ENCODE measurements around the gene GFY.

GFY gene, protein sequence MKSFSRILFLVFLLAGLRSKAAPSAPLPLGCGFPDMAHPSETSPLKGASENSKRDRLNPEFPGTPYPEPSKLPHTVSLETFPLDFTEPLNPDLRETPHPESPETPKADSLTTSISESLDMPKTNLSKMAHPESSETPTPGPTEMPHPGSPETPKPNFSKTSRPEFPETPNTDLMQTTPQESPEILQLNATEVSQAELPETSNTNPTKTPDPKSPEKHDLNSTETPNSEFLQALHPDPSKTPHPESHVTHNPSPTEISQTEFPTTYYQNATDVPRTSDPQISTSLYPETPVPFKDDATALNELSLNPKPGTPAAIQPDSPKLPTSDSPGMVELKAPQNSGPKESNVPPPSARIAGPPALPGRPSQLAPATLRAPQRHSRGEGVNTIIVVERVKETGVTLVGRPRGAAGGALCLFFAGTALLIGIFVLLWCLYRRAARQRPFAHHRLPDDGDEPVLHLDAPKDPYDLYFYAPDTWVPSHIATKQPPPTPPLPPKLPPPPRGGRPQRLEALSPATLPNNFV

DNA sequence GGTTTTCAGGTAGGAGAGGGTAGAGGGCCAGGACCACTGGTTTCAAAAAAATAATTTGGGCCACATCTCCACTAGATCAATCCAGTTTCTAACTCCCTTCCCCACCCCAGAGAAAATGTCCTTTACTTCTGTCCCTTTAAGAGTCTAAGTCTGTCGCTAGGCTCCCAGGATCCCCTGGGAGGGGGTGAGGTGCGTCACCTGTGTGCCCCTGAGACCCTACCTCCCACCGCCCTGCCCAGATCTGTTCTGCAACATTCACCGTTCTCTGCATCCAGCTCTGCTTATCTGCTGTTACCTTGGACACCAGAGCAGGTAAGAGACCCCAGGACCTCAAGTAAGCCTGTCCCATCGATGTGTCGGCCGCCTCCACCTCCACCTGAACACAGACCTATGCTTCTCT, at the start of gene GFY:
Gene GFY, plus strand, starts transcription at position 211 of the 400 bp plus-strand sequence. CDS start 1,043 bp downstream, outside the sequence.
- H3K27me3 Mint-ChIP-seq, result peaks cover 91% of the 10 kb centered on the region
- H3K27ac Mint-ChIP-seq, result no peak within 1 kb of the TSS
- H3K4me3 Mint-ChIP-seq, result no peak within 1 kb of the TSS
- peaks cover 57% of the 10 kb centered on the region for H3K4me1 Mint-ChIP-seq (ENCODE audit: low read depth)
- no peaks in the 10 kb centered on the region for H3K36me3 Mint-ChIP-seq (ENCODE audit: low read depth)
- no peaks in the 10 kb centered on the region for H3K9me3 Mint-ChIP-seq

DNA sequence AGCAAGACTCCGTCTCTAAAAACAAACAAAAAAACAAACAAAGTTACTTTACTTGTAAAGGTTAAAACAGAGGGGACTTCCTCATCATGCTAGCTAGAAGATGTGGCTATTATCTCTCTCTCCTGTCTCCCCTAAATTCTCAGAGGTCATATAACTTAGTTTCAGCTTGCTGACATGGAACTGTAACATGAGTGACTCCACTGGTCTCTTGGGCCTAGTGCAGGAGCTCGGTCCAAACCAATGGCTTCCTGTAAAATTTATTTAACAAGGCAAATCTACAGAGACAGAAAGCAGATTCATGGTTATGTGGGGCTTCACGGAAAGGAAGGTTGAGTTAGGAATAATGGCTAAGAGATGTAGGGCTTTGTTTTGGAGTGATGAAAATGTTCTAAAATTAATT, 46.7 kb upstream of the GFY start:
- peaks cover 4% of the 10 kb centered on the region for H3K36me3 Mint-ChIP-seq (ENCODE audit: low read depth)
- no peak overlapping the region for H3K4me3 Mint-ChIP-seq
- H3K27me3 Mint-ChIP-seq, result peaks cover 21% of the 10 kb centered on the region

DNA sequence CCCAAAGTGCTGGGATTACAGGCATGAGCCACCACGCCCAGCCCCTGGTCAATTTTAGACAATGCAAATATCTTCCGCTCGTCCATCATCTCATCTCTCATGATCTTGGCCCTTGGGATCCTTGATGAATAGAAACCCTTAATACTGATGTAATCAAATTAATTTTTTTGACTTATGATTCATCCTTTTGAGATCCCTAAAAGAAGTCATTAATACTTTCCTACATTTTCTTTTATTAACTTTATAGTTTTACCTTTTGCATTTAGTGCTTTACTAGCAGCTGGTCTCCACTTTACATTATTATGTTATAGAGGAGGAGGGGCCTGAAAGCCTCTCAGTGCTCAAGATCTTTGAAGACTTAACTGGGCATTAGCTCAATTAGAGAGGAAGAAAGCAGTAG, 44.8 kb upstream of the GFY start:
- Mint-ChIP-seq H3K4me3 (no peak overlapping the region), H3K9me3 (peaks cover 8% of the 10 kb centered on the region), H3K27me3 (peaks cover 25% of the 10 kb centered on the region), H3K36me3 (ENCODE audit: low read depth) (peaks cover 4% of the 10 kb centered on the region), H3K4me1 (ENCODE audit: low read depth) (no peaks in the 10 kb centered on the region), H3K27ac (no peak overlapping the region)

More for the DNA sequence above, 46.7 kb upstream of the GFY start:
- Mint-ChIP-seq H3K4me1 (ENCODE audit: low read depth) (no peaks in the 10 kb centered on the region), H3K9me3 (peaks cover 8% of the 10 kb centered on the region), H3K27ac (no peak overlapping the region)

DNA sequence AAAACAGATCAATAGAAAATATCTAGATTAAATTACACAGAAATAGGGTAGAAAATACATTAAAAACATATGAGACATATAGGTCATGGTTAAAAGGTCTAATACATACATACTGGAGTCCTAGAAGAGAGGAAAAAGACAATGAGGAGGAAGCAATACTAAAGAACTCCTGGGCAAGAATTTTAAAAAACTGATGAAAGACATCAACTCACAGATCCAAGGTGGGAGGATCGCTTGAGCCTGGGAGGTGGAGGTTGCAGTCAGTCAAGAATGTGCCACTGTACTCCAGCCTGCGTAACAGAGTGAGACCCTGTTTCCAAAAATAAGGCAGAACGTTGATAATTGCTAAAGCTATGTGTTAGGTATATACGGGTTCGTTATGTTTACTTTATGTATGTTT, 42.5 kb upstream of the GFY start:
- no peak overlapping the region for H3K27ac Mint-ChIP-seq
- H3K4me3 Mint-ChIP-seq, result no peak overlapping the region
- peaks cover 19% of the 10 kb centered on the region for H3K27me3 Mint-ChIP-seq
- H3K9me3 Mint-ChIP-seq, result peaks cover 8% of the 10 kb centered on the region
- H3K4me1 Mint-ChIP-seq (ENCODE audit: low read depth), result peaks cover 4% of the 10 kb centered on the region
- peaks cover 4% of the 10 kb centered on the region for H3K36me3 Mint-ChIP-seq (ENCODE audit: low read depth)

DNA sequence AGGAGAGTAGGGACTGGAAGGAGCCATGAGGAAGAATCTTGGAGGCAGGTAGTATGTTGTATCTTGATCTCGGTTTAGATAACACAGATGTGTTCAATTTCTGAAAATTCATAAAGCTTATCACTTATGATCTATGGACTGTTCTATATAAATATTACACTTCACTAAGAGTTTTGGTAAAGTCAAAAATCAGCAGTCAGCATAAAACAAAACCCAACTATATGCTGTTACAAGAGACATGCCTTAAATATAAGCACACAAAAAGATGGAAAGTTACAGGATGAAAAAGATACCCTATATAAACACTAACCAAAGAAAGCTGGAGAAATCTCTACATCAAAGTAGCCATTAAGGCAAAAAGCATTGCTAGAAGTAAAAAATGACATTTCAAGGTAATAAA, 41.6 kb upstream of the GFY start:
- peaks cover 16% of the 10 kb centered on the region for H3K27me3 Mint-ChIP-seq
- H3K4me3 Mint-ChIP-seq, result no peak overlapping the region
- H3K4me1 Mint-ChIP-seq (ENCODE audit: low read depth), result peaks cover 10% of the 10 kb centered on the region
- peaks cover 4% of the 10 kb centered on the region for H3K36me3 Mint-ChIP-seq (ENCODE audit: low read depth)
- peaks cover 8% of the 10 kb centered on the region for H3K9me3 Mint-ChIP-seq
- H3K27ac Mint-ChIP-seq, result no peak overlapping the region

DNA sequence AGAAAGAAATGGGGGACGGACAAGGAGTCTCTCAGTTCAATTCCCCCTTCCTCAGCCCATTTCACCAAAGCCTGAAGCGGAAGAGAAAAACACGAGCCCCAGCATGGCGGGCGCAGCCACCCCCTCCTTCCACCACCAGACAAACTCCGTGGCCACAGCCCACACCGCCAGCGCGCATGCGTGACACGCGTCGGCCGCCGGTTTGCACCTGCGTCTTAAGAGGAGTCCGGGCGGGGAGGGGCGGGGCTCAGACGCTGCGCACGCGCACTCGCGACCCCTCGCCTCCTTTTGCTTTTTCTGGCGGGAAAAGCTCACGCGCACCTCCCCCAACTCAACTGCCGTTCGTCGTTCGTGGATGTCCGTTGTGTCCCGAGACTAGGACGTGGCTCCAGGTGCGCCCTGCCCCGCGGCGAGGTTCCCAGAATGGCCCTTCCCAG, 37.2 kb upstream of the GFY start, which contains the start of gene KASH5:
Gene KASH5, plus strand, starts transcription at position 314 of the 437 bp plus-strand sequence. CDS start 2,635 bp downstream, outside the sequence.
- Mint-ChIP-seq H3K27ac (peak within 1 kb of the TSS; percentile 71), H3K27me3 (peaks cover 10% of the 10 kb centered on the region), H3K9me3 (no peaks in the 10 kb centered on the region), H3K36me3 (ENCODE audit: low read depth) (no peaks in the 10 kb centered on the region), H3K4me1 (ENCODE audit: low read depth) (peaks cover 18% of the 10 kb centered on the region), H3K4me3 (peak within 1 kb of the TSS; percentile 65)

DNA sequence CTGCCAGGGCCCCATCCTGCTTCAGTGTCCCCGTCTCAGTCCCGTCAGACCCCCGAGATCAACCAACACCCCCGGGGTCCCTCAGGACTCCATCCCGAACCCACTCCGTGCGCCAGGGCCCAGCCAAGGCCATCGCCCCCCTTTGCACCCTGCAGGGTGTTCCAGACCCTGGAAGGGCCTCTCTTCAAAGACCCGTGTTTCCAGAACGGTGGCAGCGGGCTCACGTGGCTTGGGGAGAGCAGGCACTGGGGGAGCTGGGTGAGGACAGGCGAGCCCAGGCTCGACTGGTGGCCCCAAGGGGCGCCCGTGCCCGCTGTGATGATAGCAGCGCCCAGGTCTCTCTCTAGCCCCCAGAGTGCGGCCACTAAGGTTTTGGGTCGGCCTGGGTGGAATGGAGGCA, 35.8 kb upstream of the GFY start:
- no peak overlapping the region for H3K27ac Mint-ChIP-seq
- no peaks in the 10 kb centered on the region for H3K36me3 Mint-ChIP-seq (ENCODE audit: low read depth)
- peaks cover 4% of the 10 kb centered on the region for H3K27me3 Mint-ChIP-seq
- H3K4me3 Mint-ChIP-seq, result no peak overlapping the region
- H3K9me3 Mint-ChIP-seq, result no peaks in the 10 kb centered on the region
- peaks cover 18% of the 10 kb centered on the region for H3K4me1 Mint-ChIP-seq (ENCODE audit: low read depth)

DNA sequence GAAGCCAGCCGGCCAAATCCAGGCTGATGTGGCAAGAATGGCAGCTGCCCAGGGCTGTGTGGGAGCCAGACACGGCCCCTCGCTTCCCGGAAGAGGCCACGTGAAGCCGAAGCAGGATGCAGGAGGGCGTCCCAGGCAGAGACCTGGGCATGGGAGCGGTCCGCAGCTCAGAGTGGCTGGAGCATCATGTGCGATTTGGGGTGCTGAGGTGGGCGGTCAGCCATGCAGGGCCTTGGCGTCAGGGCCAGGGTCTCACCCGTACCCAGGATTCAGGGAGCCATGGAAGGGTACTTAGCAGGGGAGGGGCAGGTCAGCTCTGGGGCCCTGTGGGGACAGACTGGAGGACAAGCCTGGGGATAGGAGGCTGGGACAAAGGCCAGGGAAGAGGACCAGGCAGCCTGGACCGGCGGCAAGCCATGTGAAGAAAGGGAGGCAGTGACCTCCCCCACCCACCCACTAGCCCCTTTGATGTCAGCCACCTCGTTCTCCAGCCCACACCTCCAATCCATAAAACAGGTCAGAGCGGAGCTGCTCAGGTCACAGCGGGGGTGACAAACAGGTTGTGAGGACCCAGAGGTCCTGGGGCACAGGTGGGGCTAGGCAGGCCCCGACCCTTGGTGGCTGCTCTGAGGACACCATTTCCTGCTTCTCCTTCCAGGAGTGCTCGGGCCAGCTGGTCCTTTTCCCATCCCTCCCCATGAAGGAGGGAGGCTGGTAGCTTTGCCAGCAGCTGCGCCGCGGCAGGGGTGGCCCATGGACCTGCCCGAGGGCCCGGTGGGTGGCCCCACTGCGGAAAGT, 34.9 kb upstream of the GFY start:
- peaks cover 4% of the 10 kb centered on the region for H3K27me3 Mint-ChIP-seq
- no peak overlapping the region for H3K27ac Mint-ChIP-seq

DNA sequence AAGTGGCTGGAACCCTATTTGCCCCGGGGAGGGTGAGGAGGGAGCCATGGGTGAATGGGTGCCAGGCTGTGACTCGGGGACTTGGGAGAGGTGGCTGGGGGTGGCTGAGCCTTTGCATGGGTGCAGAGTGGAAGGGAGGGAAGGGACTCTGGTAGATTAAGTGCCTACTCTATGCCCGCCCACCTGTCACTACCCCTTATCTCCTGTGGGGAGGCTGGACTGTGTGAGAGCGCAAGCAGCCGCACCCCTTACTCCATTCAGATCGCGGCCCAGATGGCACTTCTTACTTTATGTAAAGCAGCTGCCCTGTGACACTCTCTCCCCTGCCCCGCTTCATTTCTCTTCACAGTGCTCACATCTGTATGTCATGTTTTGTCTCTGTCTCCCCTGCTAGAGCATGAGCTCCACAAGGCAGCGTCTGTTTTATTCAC, 34.2 kb upstream of the GFY start:
- Mint-ChIP-seq H3K36me3 (ENCODE audit: low read depth) (no peaks in the 10 kb centered on the region), H3K9me3 (no peaks in the 10 kb centered on the region), H3K27me3 (peaks cover 4% of the 10 kb centered on the region), H3K27ac (no peak overlapping the region), H3K4me3 (no peak overlapping the region), H3K4me1 (ENCODE audit: low read depth) (peaks cover 18% of the 10 kb centered on the region)

More for the DNA sequence above, 34.9 kb upstream of the GFY start:
- Mint-ChIP-seq H3K9me3 (no peaks in the 10 kb centered on the region), H3K4me1 (ENCODE audit: low read depth) (peaks cover 18% of the 10 kb centered on the region), H3K36me3 (ENCODE audit: low read depth) (no peaks in the 10 kb centered on the region), H3K4me3 (no peak overlapping the region)

DNA sequence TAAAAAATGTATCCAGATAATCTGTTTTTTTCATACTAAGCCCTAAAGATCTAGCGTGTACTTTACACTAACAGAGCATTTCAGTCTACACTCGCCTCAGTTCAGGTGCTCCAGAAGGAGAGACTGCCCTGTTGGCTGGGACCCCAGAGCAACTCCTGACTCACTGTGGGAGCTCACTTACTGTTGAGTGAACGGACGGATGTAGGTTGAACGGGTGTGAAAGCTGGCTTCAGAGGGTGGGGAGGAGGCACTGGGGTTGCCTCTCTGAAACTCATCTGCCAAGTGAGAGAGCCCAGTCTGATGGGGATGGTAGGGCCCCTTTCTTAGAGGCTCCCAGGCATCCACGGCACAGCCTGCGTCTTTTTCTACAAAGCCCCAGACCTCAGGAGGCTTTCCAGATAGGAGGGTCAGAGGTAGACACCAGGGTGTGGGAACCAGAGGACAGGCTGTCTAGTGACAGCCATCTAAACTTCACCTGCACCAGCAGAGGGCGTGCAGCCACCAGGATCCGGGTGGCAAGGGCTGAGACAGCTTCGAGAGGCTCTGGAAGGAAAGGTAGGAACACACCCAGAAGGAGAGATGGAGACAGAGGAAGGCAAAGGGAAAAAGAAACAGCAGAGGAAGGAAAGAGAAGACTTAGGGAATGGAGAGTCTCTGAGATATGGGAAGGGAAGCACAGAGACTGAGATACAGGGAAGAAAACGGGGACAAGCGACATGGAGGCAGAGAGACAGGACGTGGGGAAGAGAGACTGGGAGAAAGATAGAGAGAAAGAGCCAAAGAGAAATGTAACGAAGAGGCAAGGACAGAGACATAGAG, 33.4 kb upstream of the GFY start:
- Mint-ChIP-seq H3K4me1 (ENCODE audit: low read depth) (peaks cover 18% of the 10 kb centered on the region), H3K9me3 (no peaks in the 10 kb centered on the region), H3K36me3 (ENCODE audit: low read depth) (no peaks in the 10 kb centered on the region), H3K4me3 (no peak overlapping the region), H3K27ac (peak overlapping the region; percentile 6), H3K27me3 (peaks cover 4% of the 10 kb centered on the region)

DNA sequence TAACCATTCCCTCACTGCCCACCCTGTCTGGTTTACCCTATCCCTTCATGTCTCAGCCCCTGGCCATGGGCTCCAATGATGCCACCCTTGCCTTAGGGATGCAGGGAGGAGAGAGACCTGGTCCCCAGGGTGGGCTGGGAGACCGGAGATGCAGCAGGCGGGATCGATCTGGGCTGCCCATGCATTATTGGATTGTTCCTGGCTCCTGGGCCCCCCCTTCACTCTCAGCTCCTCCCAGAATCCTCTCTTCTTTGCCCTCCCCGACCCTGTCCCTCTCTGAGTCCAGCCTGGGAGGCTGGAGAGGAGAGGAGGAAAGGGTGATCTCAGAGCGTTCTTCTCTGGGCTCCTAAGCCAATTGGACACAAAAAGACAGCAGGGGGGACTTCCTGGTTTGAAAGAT, 31.3 kb upstream of the GFY start:
- Mint-ChIP-seq H3K9me3 (no peaks in the 10 kb centered on the region), H3K4me3 (no peak overlapping the region), H3K27ac (no peak overlapping the region), H3K27me3 (peaks cover 4% of the 10 kb centered on the region), H3K4me1 (ENCODE audit: low read depth) (peaks cover 20% of the 10 kb centered on the region), H3K36me3 (ENCODE audit: low read depth) (no peaks in the 10 kb centered on the region)

DNA sequence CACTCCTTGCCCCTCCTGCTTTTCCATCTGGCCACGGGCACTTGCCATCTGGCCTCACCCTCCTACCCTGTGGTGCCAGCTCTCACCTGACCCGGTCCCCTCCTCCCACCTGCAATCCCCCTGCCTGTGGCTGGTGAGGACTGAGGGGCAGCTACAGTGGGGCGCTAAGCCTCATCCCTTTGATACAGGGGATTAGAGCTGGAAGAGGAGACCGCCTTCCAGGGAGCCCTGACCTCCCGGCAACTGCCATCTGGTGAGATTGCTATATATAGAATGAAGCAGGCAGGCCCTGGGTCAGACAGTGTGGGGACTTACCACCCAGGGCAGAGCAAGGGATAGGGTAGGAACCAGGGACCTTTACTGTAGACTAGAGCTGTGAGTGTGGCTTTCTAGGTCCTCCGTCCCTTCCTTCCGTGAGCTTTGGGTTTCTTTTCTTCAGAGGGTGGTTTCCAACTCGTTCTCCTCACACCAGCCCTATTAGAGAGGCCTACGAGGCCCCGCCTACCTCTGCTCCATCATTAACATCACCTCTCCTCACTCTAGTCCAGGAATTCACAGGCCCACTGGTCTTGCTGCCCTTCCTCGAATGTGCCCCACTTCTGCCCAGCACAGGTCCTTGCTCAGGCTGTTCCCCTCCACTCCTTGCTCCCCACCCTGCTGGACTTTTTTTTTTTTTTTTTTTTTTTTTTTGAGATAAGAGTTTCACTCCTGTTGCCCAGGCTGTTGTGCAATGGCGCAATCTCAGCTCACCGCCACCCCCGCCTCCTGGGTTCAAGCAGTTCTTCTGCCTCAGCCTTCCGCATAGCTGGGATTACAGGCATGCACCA, 29.4 kb upstream of the GFY start:
- Mint-ChIP-seq H3K4me1 (ENCODE audit: low read depth) (peaks cover 20% of the 10 kb centered on the region), H3K27ac (no peak overlapping the region), H3K27me3 (peaks cover 4% of the 10 kb centered on the region), H3K9me3 (no peaks in the 10 kb centered on the region), H3K4me3 (no peak overlapping the region), H3K36me3 (ENCODE audit: low read depth) (no peaks in the 10 kb centered on the region)

DNA sequence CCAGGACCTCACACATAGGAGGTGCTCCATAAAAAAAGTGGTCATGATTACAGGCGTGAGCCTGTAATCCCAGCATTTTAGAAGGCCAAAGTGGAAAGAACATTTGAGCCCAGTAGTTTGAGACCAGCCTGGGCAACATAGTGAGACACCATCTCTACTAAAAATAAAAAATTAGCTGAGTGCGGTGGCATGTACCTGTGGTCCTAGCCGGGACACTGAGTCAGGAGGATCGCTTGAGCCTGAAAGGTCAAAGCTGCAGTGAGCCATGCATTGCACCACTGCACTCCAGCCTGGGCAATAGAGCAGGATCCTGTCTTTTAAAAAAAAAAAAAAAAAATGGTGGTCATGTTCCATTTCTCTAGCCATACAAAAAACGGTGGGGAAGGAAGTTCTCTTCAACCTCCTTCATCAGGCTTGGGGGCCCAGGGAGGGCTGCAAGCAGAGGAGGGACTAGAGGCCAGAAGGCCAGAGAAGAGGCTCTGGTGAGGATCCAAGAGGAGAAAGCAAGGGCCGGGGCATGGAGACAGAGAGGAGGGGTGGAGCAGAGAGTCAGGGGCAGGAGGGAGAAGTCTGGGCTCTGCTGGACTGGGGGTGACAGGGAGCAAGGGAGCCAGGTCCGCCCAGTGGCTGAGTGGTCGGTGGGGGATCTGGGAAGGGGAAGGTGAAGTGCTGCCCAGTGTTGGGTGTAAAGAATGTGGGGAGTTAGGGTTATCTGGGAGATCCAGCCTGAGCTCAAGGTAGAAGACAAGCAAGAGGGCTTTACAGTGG, 28.3 kb upstream of the GFY start:
- Mint-ChIP-seq H3K9me3 (no peaks in the 10 kb centered on the region), H3K4me1 (ENCODE audit: low read depth) (peaks cover 15% of the 10 kb centered on the region), H3K27me3 (peaks cover 3% of the 10 kb centered on the region), H3K4me3 (no peak overlapping the region), H3K27ac (no peak overlapping the region), H3K36me3 (ENCODE audit: low read depth) (no peaks in the 10 kb centered on the region)

Data from stimulated activated naive CD8-positive, alpha-beta T cell treated with anti-CD3 and anti-CD28 coated beads, Interleukin-15, Interleukin-2, amounts not matched to agents 100 ng/mL and 50 ng/mL, for 24 hours (primary cell).